Stimulated activated CD4-positive, alpha-beta T cell treated with anti-CD3 and anti-CD28 coated beads, Interleukin-15, amount 100 ng/mL, for 24 hours (primary cell): ENCODE results near the gene REPIN1.

ENCODE experiments used
- DNase-seq: peaks from one replicate; pipeline ENCODE4 v3.0.0-alpha.2; 2020

REPIN1 gene

GRCh38 chr7:150409300-150410030 lies 40.8 kb downstream of the REPIN1 start:
- no peak for DNase-seq

GRCh38 chr7:150410131-150410530 lies 41.5 kb downstream of the REPIN1 start:
- DNase-seq, result no peak

DNA sequence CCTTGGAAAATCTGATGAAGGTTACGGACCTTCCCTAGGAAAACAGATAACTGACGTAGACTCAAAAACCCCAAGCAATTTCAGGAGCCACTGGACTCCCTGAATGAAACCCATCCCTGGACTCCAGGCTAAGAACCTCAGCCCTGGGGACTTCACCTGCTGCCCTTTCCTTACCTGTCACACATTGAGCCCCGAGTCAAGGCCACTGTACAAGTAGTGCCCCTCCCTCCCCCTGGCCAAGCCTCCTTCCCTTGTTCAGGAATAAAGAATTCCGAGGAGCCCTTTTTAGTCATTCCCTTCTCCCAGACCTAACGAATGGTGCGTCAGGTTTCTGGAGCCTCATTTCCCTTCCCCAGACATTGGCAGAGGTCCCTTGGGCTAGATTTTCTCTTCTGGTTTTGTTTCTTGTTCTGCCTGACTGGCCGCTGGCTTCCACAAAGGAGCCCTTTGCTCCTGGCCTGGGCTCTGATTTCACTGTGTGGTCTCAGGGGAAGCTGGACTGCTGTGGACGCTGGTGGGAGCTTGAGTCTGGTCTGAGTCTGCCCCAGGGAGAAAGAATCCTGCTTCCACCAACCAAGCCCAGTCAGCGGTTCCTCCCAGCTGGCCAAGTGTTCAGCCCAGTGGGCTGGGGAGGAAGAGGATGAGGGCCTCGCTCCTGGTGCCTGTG lies 42.2 kb downstream of the REPIN1 start:
- no peak for DNase-seq

GRCh38 chr7:150411606-150412005 lies 43.0 kb downstream of the REPIN1 start:
- DNase-seq, result no peak

GRCh38 chr7:150412016-150412415 lies 43.4 kb downstream of the REPIN1 start:
- DNase-seq, result no peak

GRCh38 chr7:150412518-150413488 lies 44.2 kb downstream of the REPIN1 start:
- DNase-seq, result no peak

- no peak for DNase-seq
Measured at GRCh38 chr7:150413640-150414081, 45.0 kb downstream of the REPIN1 start.

DNA sequence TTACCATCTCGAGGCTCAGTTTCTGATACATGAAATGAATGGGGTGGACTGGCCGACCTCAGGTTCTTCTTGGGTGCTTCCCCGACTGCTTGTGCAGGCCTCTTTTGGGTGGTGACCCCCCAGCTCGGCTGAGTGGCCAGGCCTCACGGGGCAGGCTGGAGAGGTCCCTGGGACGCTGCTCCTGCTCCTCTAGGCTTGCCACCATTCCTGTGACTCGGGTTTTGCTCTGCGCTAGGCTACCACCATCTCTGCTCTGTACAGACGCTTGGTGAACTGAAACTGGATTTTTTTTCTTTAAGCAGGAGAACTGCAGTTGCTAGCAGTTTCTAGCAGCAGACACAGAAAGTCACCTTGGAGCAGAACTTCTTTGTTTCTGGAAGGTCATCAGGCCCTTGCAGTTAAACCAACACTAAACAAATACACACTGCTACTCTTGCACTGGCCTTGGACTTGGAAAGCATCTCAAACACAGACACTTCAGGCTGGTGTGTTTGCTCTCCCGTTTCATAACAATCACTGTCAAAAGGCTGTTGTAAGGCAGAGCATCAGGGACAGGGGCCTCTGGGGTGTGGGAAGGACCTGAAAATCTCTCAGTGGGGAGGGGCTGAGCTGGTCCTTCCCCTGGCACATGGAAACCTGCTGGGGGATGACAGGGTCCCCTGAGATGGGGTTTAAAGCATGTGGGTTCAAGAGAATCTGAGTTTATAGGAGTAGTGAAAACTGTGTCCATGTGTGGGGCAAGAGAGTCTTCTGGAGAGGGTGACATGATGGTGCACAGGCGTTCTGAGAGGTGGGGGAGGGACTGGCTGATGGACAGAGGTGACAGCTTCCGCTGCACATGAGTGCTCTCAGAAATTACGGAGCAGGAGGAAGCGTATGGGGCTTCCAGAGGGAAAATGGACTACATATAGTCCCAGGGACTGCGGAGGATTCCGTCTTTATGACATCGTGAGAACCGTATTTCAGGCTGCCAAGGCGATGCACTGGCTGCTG lies 46.8 kb downstream of the REPIN1 start:
- no peak for DNase-seq

DNA sequence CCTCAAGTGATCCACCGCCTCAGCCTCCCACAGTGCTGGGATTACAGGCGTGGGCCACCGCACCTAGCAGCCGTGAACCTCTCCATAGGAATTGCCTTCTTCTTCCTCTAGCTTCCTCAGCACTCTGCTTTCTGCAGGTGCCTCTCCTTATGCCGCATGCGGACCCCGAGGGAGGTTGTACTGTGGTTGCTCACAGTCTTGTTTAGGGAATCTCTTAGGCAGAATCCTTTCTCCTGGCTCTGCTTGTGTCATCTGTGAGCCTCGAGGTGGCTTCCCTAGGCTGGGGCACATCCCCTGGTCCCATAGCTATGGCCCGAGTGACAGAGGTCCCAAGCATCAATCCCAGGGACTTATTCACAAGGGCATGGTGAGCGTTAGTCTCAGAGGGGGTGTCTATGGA lies 48.6 kb downstream of the REPIN1 start:
- DNase-seq, result no peak

GRCh38 chr7:150417863-150418262 lies 49.2 kb downstream of the REPIN1 start:
- no peak for DNase-seq

- DNase-seq, result no peak
Measured at GRCh38 chr7:150420242-150420641, 51.6 kb downstream of the REPIN1 start.

GRCh38 chr7:150420987-150421674 lies 52.5 kb downstream of the REPIN1 start:
- DNase-seq, result peak; percentile 90

- DNase-seq, result no peak
Measured at GRCh38 chr7:150421831-150422230, 53.2 kb downstream of the REPIN1 start.
